IMR-90 (cell line): ENCODE data around the gene PRRX1. TPM values are rescaled to one million over a fixed set of nuclear protein-coding genes. Genes with fewer than 3 reads are reported as not detected.
A peak's percentile ranks its signal among the peaks of the same experiment; 100 is the strongest.

Experiments
- ATAC-seq: fragments of 200-7000 bp; cut with Tn5 transposase; 2 replicates; pipeline ENCODE4 v1.9.1; 2020; ENCODE audit warnings: low read depth, mild to moderate bottlenecking, moderate library complexity
- BruUV-seq: library from RNA; stranded (reverse); fragments of 400-500 nt; replicated peaks from 2 replicates; lab custom pipeline; 2021; lab: Mats Ljungman, UMichigan
- CTCF ChIA-PET: fragments of 300-600 bp; formaldehyde crosslinking; extraction: SDS; loops from one replicate; lab custom pipeline; 2021; ENCODE audit warnings: antibody characterized with exemption; lab: Yijun Ruan, JAX
- POLR2A ChIA-PET: fragments of 300-600 bp; sonication (Branson Sonifier 250); formaldehyde crosslinking; loops from one replicate; lab custom pipeline; 2022; ENCODE audit warnings: antibody characterized with exemption; ENCODE audit not compliant: unreplicated experiment; lab: Charles Lee
- DNase-seq: peaks from one replicate; pipeline ENCODE4 v3.0.0; 2013
- H2AFZ ChIP-seq: replicated peaks from 2 replicates; pipeline ENCODE3; 2013; ENCODE audit warnings: low read length, mild to moderate bottlenecking; ENCODE audit not compliant: poor library complexity
- H2AK5ac ChIP-seq: 2 replicates; pipeline ENCODE4 v1.6.1; 2013; ENCODE audit warnings: low read depth, low read length, inconsistent platforms
- H2AK9ac ChIP-seq: replicated peaks from 2 replicates; pipeline ENCODE3; 2013; ENCODE audit warnings: mild to moderate bottlenecking, low read depth, low read length, moderate library complexity; ENCODE audit not compliant: poor library complexity
- H2BK120ac ChIP-seq: 2 replicates; pipeline ENCODE4 v1.6.1; 2013; ENCODE audit warnings: low read depth, low read length, inconsistent platforms
- H2BK15ac ChIP-seq: 3 replicates; pipeline ENCODE4 v1.6.1; 2013; ENCODE audit warnings: low read depth, low read length, inconsistent platforms
- H2BK20ac ChIP-seq: 2 replicates; pipeline ENCODE4 v1.6.1; 2013; ENCODE audit warnings: low read depth, mild to moderate bottlenecking, inconsistent platforms, low read length, moderate library complexity
- H2BK5ac ChIP-seq: 2 replicates; pipeline ENCODE4 v1.6.1; 2013; ENCODE audit warnings: mild to moderate bottlenecking, low read depth, low read length, inconsistent platforms; ENCODE audit not compliant: poor library complexity, severe bottlenecking
- H3K14ac ChIP-seq: replicated peaks from 2 replicates; pipeline ENCODE4 v1.6.1; 2013; ENCODE audit warnings: low read depth, low read length, inconsistent platforms
- H3K18ac ChIP-seq: 2 replicates; pipeline ENCODE4 v1.6.1; 2013; ENCODE audit warnings: low read depth, low read length, control low read depth
- H3K23ac ChIP-seq: 2 replicates; pipeline ENCODE4 v1.6.1; 2013; ENCODE audit warnings: low read depth, low read length, inconsistent platforms
- H3K27ac ChIP-seq: 2 replicates; pipeline ENCODE4 v1.5.1; 2013; ENCODE audit warnings: mild to moderate bottlenecking, control low read depth, low read length; ENCODE audit not compliant: insufficient read depth
- H3K27me3 ChIP-seq: 2 replicates; pipeline ENCODE4 v1.6.1; 2013; ENCODE audit warnings: low read length; ENCODE audit not compliant: control insufficient read depth, insufficient read depth
- H3K36me3 ChIP-seq: 2 replicates; pipeline ENCODE4 v1.6.1; 2013; ENCODE audit warnings: low read length, mixed read lengths; ENCODE audit not compliant: control insufficient read depth, insufficient read depth
- H3K4ac ChIP-seq: 2 replicates; pipeline ENCODE4 v1.6.1; 2013; ENCODE audit warnings: low read depth, low read length, inconsistent platforms
- H3K4me1 ChIP-seq: 2 replicates; pipeline ENCODE4 v1.6.1; 2013; ENCODE audit warnings: low read length, mixed read lengths; ENCODE audit not compliant: control insufficient read depth, insufficient read depth
- H3K4me2 ChIP-seq: 2 replicates; pipeline ENCODE4 v1.6.1; 2013; ENCODE audit warnings: low read depth, mild to moderate bottlenecking, control low read depth, low read length, moderate library complexity
- H3K4me3 ChIP-seq: 2 replicates; pipeline ENCODE4 v1.5.1; 2013; ENCODE audit warnings: low read depth, mild to moderate bottlenecking, control low read depth, low read length, moderate library complexity; ENCODE audit not compliant: insufficient read depth
- H3K56ac ChIP-seq: 2 replicates; pipeline ENCODE4 v1.6.1; 2013; ENCODE audit warnings: low read length, inconsistent platforms; ENCODE audit not compliant: insufficient read depth; ENCODE audit errors: extremely low read depth
- H3K79me1 ChIP-seq, 2 experiments: 2 replicates each; pipeline ENCODE4 v1.6.1; 2013; ENCODE audit warnings: low read length in 2 of 2, inconsistent platforms in 1 of 2, low read depth in 1 of 2
- H3K9ac ChIP-seq: 2 replicates; pipeline ENCODE4 v1.6.1; 2013; ENCODE audit warnings: low read depth, low read length, control low read depth
- H3K9me1 ChIP-seq: 2 replicates; pipeline ENCODE4 v1.6.1; 2013; ENCODE audit warnings: low read length, inconsistent platforms; ENCODE audit not compliant: insufficient read depth
- H3K9me3 ChIP-seq: 2 replicates; pipeline ENCODE4 v1.6.1; 2013; ENCODE audit warnings: low read length; ENCODE audit not compliant: control insufficient read depth, insufficient read depth
- H4K20me1 ChIP-seq: 2 replicates; pipeline ENCODE4 v1.6.1; 2013; ENCODE audit warnings: low read length, inconsistent platforms; ENCODE audit not compliant: insufficient read depth
- H4K5ac ChIP-seq: 2 replicates; pipeline ENCODE4 v1.6.1; 2013; ENCODE audit warnings: mild to moderate bottlenecking, low read depth, low read length, control low read depth
- H4K8ac ChIP-seq, 2 experiments: 2 replicates each; pipeline ENCODE4 v1.6.1; 2013; ENCODE audit warnings: low read depth in 2 of 2, low read length in 2 of 2, control low read depth in 1 of 2, inconsistent platforms in 1 of 2
- H4K91ac ChIP-seq: 2 replicates; pipeline ENCODE4 v1.6.1; 2013; ENCODE audit warnings: low read depth, low read length, inconsistent platforms; ENCODE audit not compliant: insufficient read depth
- BHLHE40 ChIP-seq: fragments of 150-350 bp; IDR thresholded peaks from 2 replicates; pipeline ENCODE4 v1.6.1; 2016; ENCODE audit warnings: mild to moderate bottlenecking, low read depth, low read length
- CEBPB ChIP-seq: IDR thresholded peaks from 2 replicates; pipeline ENCODE4 v1.6.1; 2012; ENCODE audit warnings: low read depth, low read length, improper control_type of control experiment
- CHD1 ChIP-seq: IDR thresholded peaks from 2 replicates; pipeline ENCODE4 v1.6.1; 2012; ENCODE audit warnings: low read depth, low read length, improper control_type of control experiment
- MAFK ChIP-seq: IDR thresholded peaks from 2 replicates; pipeline ENCODE4 v1.6.1; 2012; ENCODE audit warnings: low read depth, low read length, improper control_type of control experiment
- MAZ ChIP-seq: IDR thresholded peaks from 2 replicates; pipeline ENCODE4 v1.6.1; 2012; ENCODE audit warnings: low read depth, mild to moderate bottlenecking, low read length, improper control_type of control experiment, moderate library complexity, borderline replicate concordance
- MXI1 ChIP-seq: IDR thresholded peaks from 2 replicates; pipeline ENCODE4 v1.6.1; 2012; ENCODE audit warnings: low read depth, mild to moderate bottlenecking, low read length, moderate library complexity, borderline replicate concordance
- NFE2L2 ChIP-seq: fragments of 150-350 bp; IDR thresholded peaks from 2 replicates; pipeline ENCODE4 v1.6.1; 2016; ENCODE audit warnings: low read depth, mild to moderate bottlenecking, low read length
- POLR2A ChIP-seq: IDR thresholded peaks from 2 replicates; pipeline ENCODE4 v1.6.1; 2012; ENCODE audit warnings: mild to moderate bottlenecking, low read depth, low read length
- RAD21 ChIP-seq: IDR thresholded peaks from 2 replicates; pipeline ENCODE4 v1.6.1; 2012; ENCODE audit warnings: low read length, improper control_type of control experiment
- RCOR1 ChIP-seq: IDR thresholded peaks from 2 replicates; pipeline ENCODE4 v1.6.1; 2012; ENCODE audit warnings: mild to moderate bottlenecking, low read length, improper control_type of control experiment; ENCODE audit not compliant: insufficient replicate concordance
- RFX5 ChIP-seq: IDR thresholded peaks from 2 replicates; pipeline ENCODE4 v1.8.0; 2012; ENCODE audit warnings: low read depth, mild to moderate bottlenecking, low read length, moderate library complexity
- SMC3 ChIP-seq: fragments of 150-350 bp; IDR thresholded peaks from 2 replicates; pipeline ENCODE4 v1.6.1; 2016; ENCODE audit warnings: low read depth, mild to moderate bottlenecking, antibody characterized with exemption, low read length, moderate library complexity
- WGBS, 2 experiments: methylation state at CpG; one replicate each; pipeline versions ENCODE4 v1.1.5 to v1.1.7; 2013; ENCODE audit warnings: missing lambda C conversion rate in 2 of 2; ENCODE audit not compliant: insufficient read length in 1 of 2; ENCODE audit errors: extremely low coverage in 2 of 2; 5-methylcytosine and 5-hydroxymethylcytosine counted together
- dilution Hi-C: fragments of 300-500 bp; cut with HindIII; formaldehyde crosslinking; loops from one replicate; pipeline ENCODE4 v1.14.3; 2018; ENCODE audit warnings: low sequenced_read_pairs; ENCODE audit not compliant: unreplicated experiment
- in situ Hi-C: fragments of 300-500 bp; cut with MboI; formaldehyde crosslinking; loops from 3 replicates; pipeline ENCODE4 v1.14.3; 2019; ENCODE audit warnings: low sequenced_read_pairs, inconsistent platforms, mixed read lengths
- intact Hi-C: fragments of 100-400 bp; cut with micrococcal nuclease; formaldehyde crosslinking; loops from 2 replicates; pipeline ENCODE4 v1.10.0; 2022
- polyA plus RNA-seq, 3 experiments: library from polyadenylated mRNA; depleted of rRNA; stranded (reverse); fragments of >200 nt; gene quantifications; 2 replicates each; pipeline ENCODE4 v1.2.3, GENCODE V29; 2012; ENCODE audit warnings: low replicate concordance in 1 of 3
- total RNA-seq: library from RNA; depleted of rRNA; stranded (reverse); fragments of >200 nt; gene quantifications from 2 replicates; pipeline ENCODE4 v1.2.3, GENCODE V29; 2012
- TF ChIP-seq, protein P1 (sequence below): fragments of 150-350 bp; IDR thresholded peaks from 2 replicates; pipeline ENCODE4 v1.6.1; 2017; ENCODE audit warnings: mild to moderate bottlenecking, antibody characterized with exemption, low read length, low read depth
- TF ChIP-seq, protein P2 (sequence below): fragments of 150-350 bp; IDR thresholded peaks from 2 replicates; pipeline ENCODE4 v1.6.1; 2016; ENCODE audit warnings: low read depth, mild to moderate bottlenecking, low read length, moderate library complexity, borderline replicate concordance
- TF ChIP-seq, protein P3 (sequence below): conservative IDR thresholded peaks from 2 replicates; pipeline ENCODE4 v1.5.1; 2012; ENCODE audit warnings: mild to moderate bottlenecking, low read depth, low read length, improper control_type of control experiment

Gene PRRX1
- total and polyA plus RNA-seq, 2 of the 4 experiments (the other 2 are of a cell fraction), result 50.0 to 65.4 TPM

DNA sequence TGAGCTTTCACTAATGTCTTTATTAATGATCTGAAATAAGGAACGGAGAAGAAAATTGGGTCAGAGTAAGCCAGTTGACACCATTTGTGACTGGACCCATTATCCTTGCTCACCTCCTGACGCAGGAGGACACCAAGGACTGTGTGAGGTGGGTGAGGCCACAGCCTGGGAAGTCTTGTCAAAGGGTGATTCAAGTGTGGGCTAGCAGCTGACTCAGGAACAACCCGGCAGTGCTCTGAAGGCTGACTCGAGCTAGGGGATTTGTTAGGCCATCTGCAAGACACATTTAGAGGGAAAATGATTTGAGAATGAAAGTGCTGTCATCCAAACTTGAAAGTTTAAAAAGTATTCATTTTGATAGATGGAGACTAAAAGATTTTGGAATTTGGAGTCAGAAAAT is 21.2 kb downstream of the PRRX1 start:
- Histone ChIP-seq H4K91ac (peak overlapping the region; percentile 26; the same call in 1 of the 2 replicates), H2BK20ac (no peak overlapping the region), H3K36me3 (no peaks in the 10 kb centered on the region; the same call in 1 of the 2 replicates), H3K27me3 (no peaks in the 10 kb centered on the region), H3K18ac (no peak overlapping the region), H2AK9ac (no peak overlapping the region), H3K4ac (peak overlapping the region; percentile 29), H3K4me2 (no peak overlapping the region), H4K8ac (peak overlapping the region in 1 of 2 experiments; percentile 29; a peak in 1 of 4 replicates), H4K20me1 (no peaks in the 10 kb centered on the region; the same call in 1 of the 2 replicates), H2BK5ac (peak overlapping the region; percentile 26), H3K9me1 (peaks cover 6% of the 10 kb centered on the region; the same call in 1 of the 2 replicates), H3K79me1 (peaks cover 26 to 64% of the 10 kb centered on the region in 2 experiments), H2AFZ (no peak overlapping the region), H3K9me3 (no peaks in the 10 kb centered on the region), H3K4me3 (no peak overlapping the region), H3K56ac (no peak overlapping the region), H2BK120ac (peak overlapping the region; percentile 55), H3K27ac (no peak overlapping the region), H3K4me1 (peaks cover 7% of the 10 kb centered on the region; the same call in 1 of the 2 replicates), H3K14ac (peak overlapping the region; percentile 40; the same call in 1 of the 2 replicates), H3K9ac (no peak overlapping the region), H2AK5ac (peak overlapping the region; percentile 81; the same call in 1 of the 2 replicates), H4K5ac (no peak overlapping the region), H2BK15ac (0 out of 3 replicates have a peak overlapping the region, but pooled peaks have one; percentile 43), H3K23ac (peak overlapping the region; percentile 62; the same call in 1 of the 2 replicates)
- intact Hi-C loops (no loop called here), in situ Hi-C loops (no loop called here), dilution Hi-C loops (no loop called here)
- ATAC-seq, result peak; percentile 60
- no TSS peak for BruUV-seq
- DNase-seq, result peak; percentile 94
- ChIA-PET CTCF (no interaction called here), POLR2A (no interaction called here)
- WGBS, 2 experiments, result 20% methylated on average over 1 of the region's 4 CpGs; no CpG with 5 or more reads in 1 of the 2 experiments
- TF ChIP-seq NFE2L2 (0 out of 2 replicates have a peak, but pooled peaks have one; percentile 16), CEBPB (0 out of 2 replicates have a peak, but pooled peaks have one; percentile 5), SMC3 (no peak), MAFK (0 out of 2 replicates have a peak, but pooled peaks have one; percentile 14), POLR2A (no peak), CHD1 (no peak), MXI1 (no peak), MAZ (no peak), RFX5 (no peak), RCOR1 (no peak), RAD21 (no peak), BHLHE40 (peak; percentile 20; the same call in 1 of the 2 replicates)
- TF ChIP-seq, protein P1, sequence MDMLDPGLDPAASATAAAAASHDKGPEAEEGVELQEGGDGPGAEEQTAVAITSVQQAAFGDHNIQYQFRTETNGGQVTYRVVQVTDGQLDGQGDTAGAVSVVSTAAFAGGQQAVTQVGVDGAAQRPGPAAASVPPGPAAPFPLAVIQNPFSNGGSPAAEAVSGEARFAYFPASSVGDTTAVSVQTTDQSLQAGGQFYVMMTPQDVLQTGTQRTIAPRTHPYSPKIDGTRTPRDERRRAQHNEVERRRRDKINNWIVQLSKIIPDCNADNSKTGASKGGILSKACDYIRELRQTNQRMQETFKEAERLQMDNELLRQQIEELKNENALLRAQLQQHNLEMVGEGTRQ, result no peak
- TF ChIP-seq, protein P2, sequence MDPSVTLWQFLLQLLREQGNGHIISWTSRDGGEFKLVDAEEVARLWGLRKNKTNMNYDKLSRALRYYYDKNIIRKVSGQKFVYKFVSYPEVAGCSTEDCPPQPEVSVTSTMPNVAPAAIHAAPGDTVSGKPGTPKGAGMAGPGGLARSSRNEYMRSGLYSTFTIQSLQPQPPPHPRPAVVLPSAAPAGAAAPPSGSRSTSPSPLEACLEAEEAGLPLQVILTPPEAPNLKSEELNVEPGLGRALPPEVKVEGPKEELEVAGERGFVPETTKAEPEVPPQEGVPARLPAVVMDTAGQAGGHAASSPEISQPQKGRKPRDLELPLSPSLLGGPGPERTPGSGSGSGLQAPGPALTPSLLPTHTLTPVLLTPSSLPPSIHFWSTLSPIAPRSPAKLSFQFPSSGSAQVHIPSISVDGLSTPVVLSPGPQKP, result no peak
- TF ChIP-seq, protein P3, sequence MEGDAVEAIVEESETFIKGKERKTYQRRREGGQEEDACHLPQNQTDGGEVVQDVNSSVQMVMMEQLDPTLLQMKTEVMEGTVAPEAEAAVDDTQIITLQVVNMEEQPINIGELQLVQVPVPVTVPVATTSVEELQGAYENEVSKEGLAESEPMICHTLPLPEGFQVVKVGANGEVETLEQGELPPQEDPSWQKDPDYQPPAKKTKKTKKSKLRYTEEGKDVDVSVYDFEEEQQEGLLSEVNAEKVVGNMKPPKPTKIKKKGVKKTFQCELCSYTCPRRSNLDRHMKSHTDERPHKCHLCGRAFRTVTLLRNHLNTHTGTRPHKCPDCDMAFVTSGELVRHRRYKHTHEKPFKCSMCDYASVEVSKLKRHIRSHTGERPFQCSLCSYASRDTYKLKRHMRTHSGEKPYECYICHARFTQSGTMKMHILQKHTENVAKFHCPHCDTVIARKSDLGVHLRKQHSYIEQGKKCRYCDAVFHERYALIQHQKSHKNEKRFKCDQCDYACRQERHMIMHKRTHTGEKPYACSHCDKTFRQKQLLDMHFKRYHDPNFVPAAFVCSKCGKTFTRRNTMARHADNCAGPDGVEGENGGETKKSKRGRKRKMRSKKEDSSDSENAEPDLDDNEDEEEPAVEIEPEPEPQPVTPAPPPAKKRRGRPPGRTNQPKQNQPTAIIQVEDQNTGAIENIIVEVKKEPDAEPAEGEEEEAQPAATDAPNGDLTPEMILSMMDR, result no peak
